ENCODE results near the gene SPRED3. TPM values are rescaled to one million over a fixed set of nuclear protein-coding genes. Genes with fewer than 3 reads are reported as not detected.

The SPRED3 gene
- total and polyA plus RNA-seq, 2 of the 8 experiments (the other 6 are each of a cell fraction or from before 2014, with no cell fraction given): 8.1 to 10.3 TPM

DNA sequence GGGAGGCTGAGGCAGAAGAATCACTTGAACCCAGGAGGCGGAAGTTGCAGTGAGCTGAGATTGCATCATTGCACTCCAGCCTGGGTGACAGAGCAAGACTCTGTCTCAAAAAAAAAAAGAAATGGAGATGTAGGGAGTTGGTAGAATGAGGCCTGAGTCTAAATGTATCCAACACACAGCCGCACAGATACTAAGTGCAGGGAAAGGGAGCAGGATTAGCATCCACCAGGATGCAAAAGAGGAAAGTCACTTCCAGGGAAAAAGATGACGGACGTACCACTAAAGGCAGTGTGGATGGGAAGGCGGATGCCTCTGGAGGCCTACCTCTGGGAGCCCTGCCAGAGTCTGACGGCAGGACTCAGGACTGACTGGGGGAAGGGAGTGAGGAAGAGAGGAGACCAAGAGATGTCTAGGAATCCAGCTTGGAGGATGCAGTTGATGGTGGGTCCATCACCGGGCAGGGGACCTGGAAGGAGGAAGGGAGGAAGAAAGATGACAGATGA, 21.2 kb downstream of the SPRED3 start:
- TF ChIP-seq CHD2 (IDR thresholded peaks at IDR 0.05; ENCODE audit: low read length): no peak
- no peak for TF ChIP-seq CBX5 (IDR thresholded peaks at IDR 0.05; ENCODE audit: low read depth, low read length)
- TF ChIP-seq SP1 (IDR thresholded peaks at IDR 0.05; ENCODE audit: low read depth, low read length): no peak
- no peak for TF ChIP-seq JUND (IDR thresholded peaks at IDR 0.05; ENCODE audit: low read length)
- TF ChIP-seq HDAC2 (IDR thresholded peaks at IDR 0.05; ENCODE audit: borderline replicate concordance in 1 of 2, low read depth in 2 of 2, low read length in 2 of 2): no peak
- TF ChIP-seq SUZ12 (IDR thresholded peaks at IDR 0.05; ENCODE audit: low read length): no peak
- no peak for TF ChIP-seq TAF7 (optimal IDR thresholded peaks at IDR 0.05; ENCODE audit: borderline replicate concordance, low read depth, low read length)
- TF ChIP-seq GABPA (IDR thresholded peaks at IDR 0.05; ENCODE audit: borderline replicate concordance, insufficient read depth, low read length): no peak
- TF ChIP-seq RBBP5 (IDR thresholded peaks at IDR 0.05; ENCODE audit: borderline replicate concordance, low read depth, low read length): no peak
- Histone ChIP-seq H3K14ac (ENCODE audit: insufficient read length) (no peak overlapping the region), H3K27ac (ENCODE audit: low read depth, low read length) (no peak overlapping the region), H3K4me1 (replicated peaks in 1 of 4; ENCODE audit: control insufficient read depth in 3 of 4, insufficient read depth in 4 of 4, low read length in 3 of 4) (peaks cover 0 to 3% (median 0%) of the 10 kb centered on the region in 4 experiments; a peak in 1 of 7 replicates), H2BK12ac (ENCODE audit: low read depth, low read length) (no peak overlapping the region), H4K91ac (replicated peaks; ENCODE audit: insufficient read length, low read length) (no peak overlapping the region), H3K36me3 (ENCODE audit: control insufficient read depth in 2 of 4, insufficient read depth in 4 of 4, low read length in 3 of 4) (no peaks in the 10 kb centered on the region), H3K4ac (replicated peaks; ENCODE audit: insufficient read length, low read depth, low read length) (no peak overlapping the region), H2BK120ac (replicated peaks; ENCODE audit: low read depth, low read length) (no peak overlapping the region), H3K23ac (ENCODE audit: insufficient read length) (peak overlapping the region; percentile 79), H3K56ac (replicated peaks; ENCODE audit: insufficient read length, low read depth, low read length) (no peak overlapping the region), H3K79me2 (ENCODE audit: control insufficient read depth in 1 of 2, insufficient read depth in 2 of 2, low read length in 2 of 2) (no peaks in the 10 kb centered on the region), H3K79me1 (ENCODE audit: low read depth, low read length) (no peaks in the 10 kb centered on the region; the same call in 1 of the 2 replicates), H3K18ac (ENCODE audit: extremely low read depth, low read length) (no peak overlapping the region), H2AFZ (ENCODE audit: low read length) (no peak overlapping the region), H3K4me3 (ENCODE audit: extremely low read depth in 1 of 4, insufficient read depth in 2 of 4, low read depth in 3 of 4, low read length in 4 of 4) (no peak overlapping the region), H2AK5ac (ENCODE audit: low read depth, low read length) (peak overlapping the region; percentile 53; the same call in 1 of the 2 replicates), H2BK15ac (ENCODE audit: low read length) (no peak overlapping the region), H3K27me3 (replicated peaks in 1 of 4; ENCODE audit: control insufficient read depth in 3 of 4, extremely low read depth in 1 of 4, insufficient read depth in 3 of 4, low read length in 3 of 4) (peaks cover 0 to 2% (median 0%) of the 10 kb centered on the region in 4 experiments; a peak in 1 of 7 replicates), H4K20me1 (replicated peaks in 1 of 2; ENCODE audit: control insufficient read depth in 1 of 2, insufficient read depth in 2 of 2, low read length in 2 of 2) (no peaks in the 10 kb centered on the region), H4K5ac (ENCODE audit: insufficient read length, low read depth, low read length) (no peak overlapping the region), H3K23me2 (ENCODE audit: low read depth, low read length) (no peaks in the 10 kb centered on the region), H2BK5ac (ENCODE audit: low read depth, low read length) (no peak overlapping the region), H2BK20ac (ENCODE audit: low read length) (no peak overlapping the region), H3K9ac (replicated peaks in 1 of 4; ENCODE audit: extremely low read depth in 1 of 4, low read depth in 3 of 4, low read length in 3 of 4) (peak overlapping the region in 1 of 4 experiments; percentile 11; a peak in 1 of 7 replicates), H3K4me2 (ENCODE audit: insufficient read depth in 1 of 2, low read depth in 2 of 2, low read length in 2 of 2) (no peak overlapping the region), H3K9me3 (ENCODE audit: insufficient read depth in 2 of 2, low read depth in 1 of 2, low read length in 1 of 2) (no peaks in the 10 kb centered on the region), H4K8ac (ENCODE audit: extremely low read depth, insufficient read depth, low read length) (no peak overlapping the region)
- ChIA-PET POLR2A (ENCODE audit: partially characterized antibody) (interaction anchor here (1.6 to 1.7 kb wide), 2 partner anchors 11 to 15 kb away, joined by 4 to 5 read pairs; no protein-coding TSS in a partner anchor), CTCF (ENCODE audit: partially characterized antibody) (interaction anchor here (0.8 to 1.1 kb wide), 3 partner anchors 38 to 225 kb away, joined by 3 to 4 read pairs (median 3); no protein-coding TSS in a partner anchor)
- WGBS, 2 experiments (ENCODE audit: extremely low coverage in 1 of 2, insufficient coverage in 1 of 2, insufficient read length in 1 of 2, insufficient replicate concordance in 2 of 2, low coverage in 1 of 2, low lambda C conversion rate in 2 of 2, missing lambda C conversion rate in 1 of 2): 93% methylated on average over 6 of the region's 7 CpGs; no CpG with 5 or more reads in 1 of the 2 experiments
- FAIRE-seq (no peak), DNase-seq (ENCODE audit: low read depth in 1 of 2, low spot score in 2 of 2) (no peak)
